Measurements from ENCODE around the gene TTC16. TPM values are rescaled to one million over a fixed set of nuclear protein-coding genes. Genes with fewer than 3 reads are reported as not detected.

The TTC16 gene
- total and polyA plus RNA-seq, 2 of the 8 experiments (the other 6 are each of a cell fraction or from before 2014, with no cell fraction given): 0.03 TPM; not detected in 1

DNA sequence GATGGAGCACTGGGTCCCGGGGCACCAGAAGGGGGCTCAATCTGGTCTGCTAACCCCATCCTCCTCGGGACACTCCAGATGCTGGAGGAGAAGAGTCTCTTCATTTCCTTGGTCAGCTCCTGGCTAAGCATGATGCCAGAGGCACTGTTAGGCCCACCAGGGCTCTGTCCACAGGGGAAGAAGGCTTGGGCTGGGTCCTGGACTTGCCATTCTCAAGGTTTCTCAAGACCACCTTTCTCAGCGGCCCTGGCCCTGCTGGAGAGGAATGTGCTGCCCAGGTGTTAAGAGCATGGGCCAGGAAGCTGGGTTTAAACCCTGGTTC, 54.7 kb downstream of the TTC16 start (continued):
- TF ChIP-seq, protein P1, sequence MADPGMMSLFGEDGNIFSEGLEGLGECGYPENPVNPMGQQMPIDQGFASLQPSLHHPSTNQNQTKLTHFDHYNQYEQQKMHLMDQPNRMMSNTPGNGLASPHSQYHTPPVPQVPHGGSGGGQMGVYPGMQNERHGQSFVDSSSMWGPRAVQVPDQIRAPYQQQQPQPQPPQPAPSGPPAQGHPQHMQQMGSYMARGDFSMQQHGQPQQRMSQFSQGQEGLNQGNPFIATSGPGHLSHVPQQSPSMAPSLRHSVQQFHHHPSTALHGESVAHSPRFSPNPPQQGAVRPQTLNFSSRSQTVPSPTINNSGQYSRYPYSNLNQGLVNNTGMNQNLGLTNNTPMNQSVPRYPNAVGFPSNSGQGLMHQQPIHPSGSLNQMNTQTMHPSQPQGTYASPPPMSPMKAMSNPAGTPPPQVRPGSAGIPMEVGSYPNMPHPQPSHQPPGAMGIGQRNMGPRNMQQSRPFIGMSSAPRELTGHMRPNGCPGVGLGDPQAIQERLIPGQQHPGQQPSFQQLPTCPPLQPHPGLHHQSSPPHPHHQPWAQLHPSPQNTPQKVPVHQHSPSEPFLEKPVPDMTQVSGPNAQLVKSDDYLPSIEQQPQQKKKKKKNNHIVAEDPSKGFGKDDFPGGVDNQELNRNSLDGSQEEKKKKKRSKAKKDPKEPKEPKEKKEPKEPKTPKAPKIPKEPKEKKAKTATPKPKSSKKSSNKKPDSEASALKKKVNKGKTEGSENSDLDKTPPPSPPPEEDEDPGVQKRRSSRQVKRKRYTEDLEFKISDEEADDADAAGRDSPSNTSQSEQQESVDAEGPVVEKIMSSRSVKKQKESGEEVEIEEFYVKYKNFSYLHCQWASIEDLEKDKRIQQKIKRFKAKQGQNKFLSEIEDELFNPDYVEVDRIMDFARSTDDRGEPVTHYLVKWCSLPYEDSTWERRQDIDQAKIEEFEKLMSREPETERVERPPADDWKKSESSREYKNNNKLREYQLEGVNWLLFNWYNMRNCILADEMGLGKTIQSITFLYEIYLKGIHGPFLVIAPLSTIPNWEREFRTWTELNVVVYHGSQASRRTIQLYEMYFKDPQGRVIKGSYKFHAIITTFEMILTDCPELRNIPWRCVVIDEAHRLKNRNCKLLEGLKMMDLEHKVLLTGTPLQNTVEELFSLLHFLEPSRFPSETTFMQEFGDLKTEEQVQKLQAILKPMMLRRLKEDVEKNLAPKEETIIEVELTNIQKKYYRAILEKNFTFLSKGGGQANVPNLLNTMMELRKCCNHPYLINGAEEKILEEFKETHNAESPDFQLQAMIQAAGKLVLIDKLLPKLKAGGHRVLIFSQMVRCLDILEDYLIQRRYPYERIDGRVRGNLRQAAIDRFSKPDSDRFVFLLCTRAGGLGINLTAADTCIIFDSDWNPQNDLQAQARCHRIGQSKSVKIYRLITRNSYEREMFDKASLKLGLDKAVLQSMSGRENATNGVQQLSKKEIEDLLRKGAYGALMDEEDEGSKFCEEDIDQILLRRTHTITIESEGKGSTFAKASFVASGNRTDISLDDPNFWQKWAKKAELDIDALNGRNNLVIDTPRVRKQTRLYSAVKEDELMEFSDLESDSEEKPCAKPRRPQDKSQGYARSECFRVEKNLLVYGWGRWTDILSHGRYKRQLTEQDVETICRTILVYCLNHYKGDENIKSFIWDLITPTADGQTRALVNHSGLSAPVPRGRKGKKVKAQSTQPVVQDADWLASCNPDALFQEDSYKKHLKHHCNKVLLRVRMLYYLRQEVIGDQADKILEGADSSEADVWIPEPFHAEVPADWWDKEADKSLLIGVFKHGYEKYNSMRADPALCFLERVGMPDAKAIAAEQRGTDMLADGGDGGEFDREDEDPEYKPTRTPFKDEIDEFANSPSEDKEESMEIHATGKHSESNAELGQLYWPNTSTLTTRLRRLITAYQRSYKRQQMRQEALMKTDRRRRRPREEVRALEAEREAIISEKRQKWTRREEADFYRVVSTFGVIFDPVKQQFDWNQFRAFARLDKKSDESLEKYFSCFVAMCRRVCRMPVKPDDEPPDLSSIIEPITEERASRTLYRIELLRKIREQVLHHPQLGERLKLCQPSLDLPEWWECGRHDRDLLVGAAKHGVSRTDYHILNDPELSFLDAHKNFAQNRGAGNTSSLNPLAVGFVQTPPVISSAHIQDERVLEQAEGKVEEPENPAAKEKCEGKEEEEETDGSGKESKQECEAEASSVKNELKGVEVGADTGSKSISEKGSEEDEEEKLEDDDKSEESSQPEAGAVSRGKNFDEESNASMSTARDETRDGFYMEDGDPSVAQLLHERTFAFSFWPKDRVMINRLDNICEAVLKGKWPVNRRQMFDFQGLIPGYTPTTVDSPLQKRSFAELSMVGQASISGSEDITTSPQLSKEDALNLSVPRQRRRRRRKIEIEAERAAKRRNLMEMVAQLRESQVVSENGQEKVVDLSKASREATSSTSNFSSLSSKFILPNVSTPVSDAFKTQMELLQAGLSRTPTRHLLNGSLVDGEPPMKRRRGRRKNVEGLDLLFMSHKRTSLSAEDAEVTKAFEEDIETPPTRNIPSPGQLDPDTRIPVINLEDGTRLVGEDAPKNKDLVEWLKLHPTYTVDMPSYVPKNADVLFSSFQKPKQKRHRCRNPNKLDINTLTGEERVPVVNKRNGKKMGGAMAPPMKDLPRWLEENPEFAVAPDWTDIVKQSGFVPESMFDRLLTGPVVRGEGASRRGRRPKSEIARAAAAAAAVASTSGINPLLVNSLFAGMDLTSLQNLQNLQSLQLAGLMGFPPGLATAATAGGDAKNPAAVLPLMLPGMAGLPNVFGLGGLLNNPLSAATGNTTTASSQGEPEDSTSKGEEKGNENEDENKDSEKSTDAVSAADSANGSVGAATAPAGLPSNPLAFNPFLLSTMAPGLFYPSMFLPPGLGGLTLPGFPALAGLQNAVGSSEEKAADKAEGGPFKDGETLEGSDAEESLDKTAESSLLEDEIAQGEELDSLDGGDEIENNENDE (IDR thresholded peaks at IDR 0.05; ENCODE audit: insufficient replicate concordance, low read length): no peak
- TF ChIP-seq CTCF (IDR thresholded peaks at IDR 0.05; ENCODE audit: control extremely low read depth in 1 of 3, insufficient read depth in 1 of 3, low read depth in 1 of 3, low read length in 3 of 3): peak in 1 of 3 experiments; percentile 0; a peak in 1 of 4 replicates
- TF ChIP-seq MAFK (IDR thresholded peaks at IDR 0.05; ENCODE audit: low read depth, low read length): no peak
- peak; percentile 4 for TF ChIP-seq KDM4A (IDR thresholded peaks at IDR 0.05; ENCODE audit: low read depth, low read length, severe bottlenecking)
